Gastrocnemius medialis (tissue), 4 donors: ENCODE measurements around the gene UPF2.

Source experiments
- CTCF ChIP-seq, 5 experiments: fragments of 450-650 bp in 3 of 5; fragments of 200-600 bp in 2 of 5; sonication (generic) in 2 of 5; IDR thresholded peaks in 4 of 5; conservative IDR thresholded peaks in 1 of 5; 1 replicate in 4 of 5; 2 replicates in 1 of 5; pipeline ENCODE4 v1.5.1; 2016 to 2019; ENCODE audit warnings: antibody characterized with exemption in 5 of 5, mild to moderate bottlenecking in 3 of 5, moderate library complexity in 3 of 5
- POLR2A ChIP-seq, 2 donors: fragments of 450-650 bp; IDR thresholded peaks; one replicate each; pipeline ENCODE4 v1.6.1; 2017; ENCODE audit warnings: antibody characterized with exemption in 2 of 2, mild to moderate bottlenecking in 2 of 2, moderate library complexity in 2 of 2

- TF ChIP-seq CTCF (IDR thresholded peaks at IDR 0.05 in 4 of 5, conservative IDR thresholded peaks at IDR 0.05 in 1 of 5) (no peak), POLR2A (IDR thresholded peaks at IDR 0.05) (no peak)
Observed at GRCh38 chr10:11901036-11901301, 141.6 kb downstream of the UPF2 start.
